Activated naive CD4-positive, alpha-beta T cell treated with anti-CD3 and anti-CD28 coated beads, Interleukin-2, amount 50 U/mL, for 16 hours (primary cell): ENCODE measurements around the gene ANAPC2.

Source experiments
- DNase-seq: peaks from one replicate; pipeline ENCODE4 v3.0.0-alpha.2; 2020

The ANAPC2 gene, protein sequence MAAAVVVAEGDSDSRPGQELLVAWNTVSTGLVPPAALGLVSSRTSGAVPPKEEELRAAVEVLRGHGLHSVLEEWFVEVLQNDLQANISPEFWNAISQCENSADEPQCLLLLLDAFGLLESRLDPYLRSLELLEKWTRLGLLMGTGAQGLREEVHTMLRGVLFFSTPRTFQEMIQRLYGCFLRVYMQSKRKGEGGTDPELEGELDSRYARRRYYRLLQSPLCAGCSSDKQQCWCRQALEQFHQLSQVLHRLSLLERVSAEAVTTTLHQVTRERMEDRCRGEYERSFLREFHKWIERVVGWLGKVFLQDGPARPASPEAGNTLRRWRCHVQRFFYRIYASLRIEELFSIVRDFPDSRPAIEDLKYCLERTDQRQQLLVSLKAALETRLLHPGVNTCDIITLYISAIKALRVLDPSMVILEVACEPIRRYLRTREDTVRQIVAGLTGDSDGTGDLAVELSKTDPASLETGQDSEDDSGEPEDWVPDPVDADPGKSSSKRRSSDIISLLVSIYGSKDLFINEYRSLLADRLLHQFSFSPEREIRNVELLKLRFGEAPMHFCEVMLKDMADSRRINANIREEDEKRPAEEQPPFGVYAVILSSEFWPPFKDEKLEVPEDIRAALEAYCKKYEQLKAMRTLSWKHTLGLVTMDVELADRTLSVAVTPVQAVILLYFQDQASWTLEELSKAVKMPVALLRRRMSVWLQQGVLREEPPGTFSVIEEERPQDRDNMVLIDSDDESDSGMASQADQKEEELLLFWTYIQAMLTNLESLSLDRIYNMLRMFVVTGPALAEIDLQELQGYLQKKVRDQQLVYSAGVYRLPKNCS

DNA sequence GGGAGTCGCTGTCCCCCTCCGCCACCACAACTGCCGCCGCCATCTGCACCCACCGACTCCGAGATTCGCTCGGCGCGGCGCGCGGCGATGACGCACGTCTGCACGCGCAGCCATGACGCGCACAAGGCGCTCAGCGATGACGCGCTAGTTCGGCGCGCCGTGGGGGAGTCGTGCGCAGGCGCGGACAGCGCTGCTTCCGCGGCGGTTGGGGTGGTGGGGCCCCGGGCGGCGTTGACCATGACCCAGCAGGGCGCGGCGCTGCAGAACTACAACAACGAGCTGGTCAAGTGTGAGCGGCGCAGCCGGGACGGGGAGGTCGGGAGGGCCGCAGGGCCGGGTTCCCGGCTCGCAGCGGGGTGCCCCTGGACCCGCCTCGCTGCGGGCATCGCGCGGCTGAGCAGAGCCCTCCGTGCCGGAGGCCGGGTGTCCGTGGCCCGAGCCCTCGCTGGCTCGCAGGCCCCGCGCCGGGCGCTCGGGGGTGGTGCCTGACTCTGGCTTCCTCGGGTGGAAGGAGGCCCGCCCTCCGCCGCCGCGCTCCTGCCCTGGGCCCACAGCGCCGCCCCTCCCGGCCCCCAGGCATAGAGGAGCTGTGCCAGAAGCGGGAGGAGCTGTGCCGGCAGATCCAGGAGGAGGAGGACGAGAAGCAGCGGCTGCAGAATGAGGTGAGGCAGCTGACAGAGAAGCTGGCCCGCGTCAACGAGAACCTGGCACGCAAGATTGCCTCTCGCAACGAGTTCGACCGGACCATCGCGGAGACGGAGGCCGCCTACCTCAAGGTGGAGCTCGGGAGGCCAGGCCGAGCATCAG lies at the start of gene ANAPC2, which contains the start of gene SSNA1:
Gene ANAPC2 (minus strand): TSS at position 71 of the 807 bp plus-strand sequence. CDS start 28 bp downstream, at position 43.
Gene SSNA1 (plus strand): TSS at position 187 of the 807 bp plus-strand sequence. CDS start 51 bp downstream, at position 238.
- peak; percentile 93 for DNase-seq

DNA sequence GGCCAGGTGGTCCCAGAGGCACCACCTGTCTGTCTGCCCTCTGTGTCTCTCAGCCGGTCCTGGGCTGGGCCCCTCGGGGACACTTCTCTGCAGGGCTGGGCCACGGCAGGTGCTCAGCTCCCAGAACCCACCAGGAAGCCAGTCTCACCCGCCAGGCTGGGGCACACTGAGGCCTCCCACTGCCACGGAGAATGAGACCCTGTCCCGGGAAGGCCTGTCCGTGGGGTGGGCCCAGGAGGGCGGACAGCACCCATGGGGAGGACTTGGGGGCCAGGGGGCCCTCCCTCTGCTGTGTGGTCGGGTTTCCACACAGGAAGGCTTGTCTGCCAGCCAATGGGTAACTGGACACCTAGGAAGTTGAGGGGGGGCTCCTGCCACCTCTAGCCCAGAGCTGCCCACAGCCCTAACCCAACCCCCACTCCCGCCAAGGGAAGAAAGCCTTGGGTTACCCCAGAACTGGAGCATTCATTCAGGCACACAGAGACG lies 48.6 kb upstream of the ANAPC2 start:
- DNase-seq: no peak

DNA sequence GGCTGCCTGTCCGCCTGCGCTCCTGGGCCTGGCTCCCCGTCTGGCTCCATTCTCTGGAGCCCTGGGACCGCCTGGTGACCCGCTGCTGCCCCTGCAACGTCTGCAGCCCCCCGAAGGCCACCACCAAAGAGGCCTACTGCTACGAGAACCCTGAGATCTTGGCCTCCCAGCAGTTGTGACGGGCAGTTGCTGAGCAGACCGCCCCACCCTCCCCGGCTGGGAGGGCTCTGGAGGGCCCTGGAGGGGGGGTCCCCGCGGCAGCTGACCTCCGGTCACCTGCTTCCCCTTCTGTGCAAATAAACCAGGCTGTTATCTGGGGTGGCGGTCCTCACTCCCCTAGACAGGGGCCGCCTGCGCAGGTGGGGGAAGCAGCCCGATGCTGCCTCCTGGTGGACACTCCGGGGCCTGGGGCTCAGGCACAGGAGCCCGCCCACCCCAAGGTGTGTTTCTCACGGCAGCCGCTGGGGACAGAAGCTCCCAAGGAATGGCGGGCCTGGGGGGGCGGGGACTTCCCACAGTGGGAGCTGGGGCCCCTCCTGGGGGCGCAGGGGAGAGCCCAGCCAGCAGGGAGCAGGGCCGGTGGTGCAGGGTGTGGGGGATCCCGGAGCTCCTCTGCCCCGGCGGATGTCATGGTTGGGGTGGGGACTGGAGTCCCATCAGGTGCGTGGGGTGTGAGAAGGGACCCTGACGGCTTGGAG lies 48.0 kb upstream of the ANAPC2 start:
- DNase-seq: peak; percentile 94

DNA sequence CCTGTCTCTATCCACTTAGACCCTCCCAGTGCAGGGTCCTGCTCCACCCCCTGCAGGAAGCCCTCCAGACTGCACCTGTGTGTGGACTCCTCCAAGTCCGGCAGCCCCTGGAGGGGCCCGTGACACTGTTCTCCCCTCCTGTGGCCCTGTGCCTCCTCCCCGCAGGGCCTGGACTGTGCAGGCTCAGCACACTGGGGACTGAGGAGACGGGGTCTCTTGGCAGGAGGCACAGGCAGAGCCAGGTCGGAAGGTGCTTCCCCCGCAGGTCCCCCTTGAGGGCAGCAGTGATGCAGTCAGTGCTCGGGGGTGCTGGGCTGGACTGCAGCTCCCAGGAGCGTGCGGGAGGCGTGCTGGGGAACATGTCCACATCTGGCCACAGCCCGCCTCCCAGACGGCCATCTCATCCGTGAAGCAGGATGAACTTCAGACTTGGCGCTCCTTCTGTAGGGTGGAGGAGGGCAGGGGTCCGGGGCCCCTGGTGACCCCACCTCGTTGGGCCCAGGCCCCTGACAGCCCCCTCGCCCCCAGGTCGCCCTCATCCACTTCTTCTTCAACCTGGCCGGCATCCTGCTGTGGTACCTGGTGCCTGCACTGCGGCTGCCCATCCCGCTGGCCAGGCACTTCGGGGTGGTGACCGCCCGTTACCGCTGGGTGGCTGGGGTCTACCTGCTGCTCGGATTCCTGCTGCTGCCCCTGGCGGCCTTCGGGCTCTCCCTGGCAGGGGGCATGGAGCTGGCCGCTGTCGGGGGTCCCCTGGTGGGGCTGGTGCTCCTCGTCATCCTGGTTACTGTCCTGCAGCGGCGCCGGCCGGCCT lies 47.3 kb upstream of the ANAPC2 start:
- DNase-seq: no peak

DNA sequence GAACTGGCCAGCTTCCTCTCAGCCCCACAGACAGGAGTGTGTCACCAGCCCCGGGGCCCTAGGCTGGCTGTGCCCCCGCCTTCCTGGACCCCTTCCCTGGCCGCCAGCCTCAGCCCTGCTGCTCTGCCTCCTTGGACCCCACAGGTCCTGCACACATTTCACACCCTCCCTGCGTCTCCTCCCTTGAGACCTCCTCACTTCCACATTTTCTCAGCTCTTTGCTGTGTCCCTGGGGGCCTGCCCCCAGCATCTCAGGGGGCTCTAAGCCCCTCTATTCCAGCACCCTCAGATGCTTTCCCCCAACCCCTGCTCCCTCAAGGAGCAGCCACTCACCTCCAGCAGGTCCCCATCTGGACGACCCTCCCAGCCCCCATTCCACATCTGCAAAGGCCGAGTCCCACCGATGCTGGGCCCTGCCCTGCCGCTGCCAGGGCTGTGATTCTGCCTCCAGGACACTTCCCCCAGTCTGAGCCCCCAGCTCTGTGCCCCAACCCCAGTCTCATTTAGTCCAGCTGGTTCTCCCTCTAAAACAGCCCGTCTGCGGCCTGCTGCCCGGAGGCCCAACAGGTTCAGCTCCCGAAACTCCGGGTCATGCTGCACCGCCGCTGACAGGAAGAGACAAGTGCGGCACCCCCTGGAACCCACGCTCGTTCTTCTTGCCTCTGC lies 46.5 kb upstream of the ANAPC2 start:
- DNase-seq: no peak

DNA sequence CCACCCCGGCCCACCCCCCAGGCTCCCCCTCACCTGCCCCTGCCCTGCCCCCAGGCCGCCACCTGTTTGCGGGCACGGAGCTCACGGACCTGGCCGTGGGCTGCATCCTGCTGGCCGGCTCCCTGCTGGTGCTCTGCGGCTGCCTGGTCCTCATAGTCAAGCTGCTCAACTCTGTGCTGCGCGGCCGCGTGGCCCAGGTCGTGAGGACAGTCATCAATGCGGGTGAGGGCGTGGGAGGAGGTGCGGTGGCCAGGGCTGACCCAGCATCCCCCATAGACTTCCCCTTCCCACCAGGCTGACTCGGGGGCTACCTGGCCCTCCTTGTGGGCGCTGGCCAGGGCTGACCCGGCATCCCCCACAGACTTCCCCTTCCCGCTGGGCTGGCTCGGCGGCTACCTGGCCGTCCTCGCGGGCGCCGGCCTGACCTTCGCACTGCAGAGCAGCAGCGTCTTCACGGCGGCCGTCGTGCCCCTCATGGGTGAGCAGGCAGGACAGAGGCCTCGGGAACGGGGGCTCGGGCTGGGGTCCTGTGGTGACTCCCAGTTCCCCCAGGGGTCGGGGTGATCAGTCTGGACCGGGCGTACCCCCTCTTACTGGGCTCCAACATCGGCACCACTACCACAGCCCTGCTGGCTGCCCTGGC lies 45.8 kb upstream of the ANAPC2 start:
- DNase-seq: no peak

DNA sequence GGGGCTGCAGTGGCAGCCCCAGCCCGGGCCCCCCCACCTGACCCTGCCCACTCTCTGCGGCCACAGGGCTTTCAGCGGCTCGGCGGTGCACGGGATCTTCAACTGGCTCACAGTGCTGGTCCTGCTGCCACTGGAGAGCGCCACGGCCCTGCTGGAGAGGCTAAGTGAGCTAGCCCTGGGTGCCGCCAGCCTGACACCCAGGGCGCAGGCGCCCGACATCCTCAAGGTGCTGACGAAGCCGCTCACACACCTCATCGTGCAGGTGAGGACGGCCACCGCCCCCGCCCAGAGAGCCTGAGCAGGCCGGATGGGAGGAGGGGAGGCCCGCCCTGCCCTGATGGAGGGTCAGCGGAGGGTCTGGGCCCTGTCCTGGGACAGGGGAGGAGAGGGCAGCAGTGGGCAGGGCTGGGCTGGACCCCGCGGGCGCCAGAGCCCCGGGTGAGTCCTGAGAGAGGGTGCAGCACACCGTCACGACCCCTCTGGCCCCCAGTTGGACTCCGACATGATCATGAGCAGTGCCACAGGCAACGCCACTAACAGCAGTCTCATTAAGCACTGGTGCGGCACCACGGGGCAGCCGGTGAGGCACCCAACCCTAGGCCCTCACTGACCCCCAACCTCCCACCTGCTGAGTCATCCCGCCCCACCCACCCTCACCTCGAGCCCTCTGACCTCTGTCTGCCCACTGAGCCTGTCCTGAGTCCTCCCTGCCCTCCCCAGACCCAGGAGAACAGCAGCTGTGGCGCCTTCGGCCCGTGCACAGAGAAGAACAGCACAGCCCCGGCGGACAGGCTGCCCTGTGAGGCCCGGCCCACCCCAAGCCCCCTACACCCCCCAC lies 45.0 kb upstream of the ANAPC2 start:
- DNase-seq: no peak

DNA sequence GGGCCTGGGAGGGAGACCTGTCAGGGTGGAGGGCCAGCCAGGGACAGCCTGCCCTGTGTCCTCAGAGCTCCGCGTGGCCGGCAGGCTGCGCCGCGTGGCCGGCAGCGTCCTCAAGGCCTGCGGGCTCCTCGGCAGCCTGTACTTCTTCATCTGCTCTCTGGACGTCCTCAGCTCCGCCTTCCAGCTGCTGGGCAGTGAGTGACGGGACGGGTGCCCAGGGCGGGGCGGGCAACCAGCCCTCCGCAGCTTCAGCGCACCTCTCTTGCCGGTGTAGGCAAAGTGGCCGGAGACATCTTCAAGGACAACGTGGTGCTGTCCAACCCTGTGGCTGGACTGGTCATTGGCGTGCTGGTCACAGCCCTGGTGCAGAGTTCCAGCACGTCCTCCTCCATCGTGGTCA lies 44.1 kb upstream of the ANAPC2 start:
- DNase-seq: no peak

DNA sequence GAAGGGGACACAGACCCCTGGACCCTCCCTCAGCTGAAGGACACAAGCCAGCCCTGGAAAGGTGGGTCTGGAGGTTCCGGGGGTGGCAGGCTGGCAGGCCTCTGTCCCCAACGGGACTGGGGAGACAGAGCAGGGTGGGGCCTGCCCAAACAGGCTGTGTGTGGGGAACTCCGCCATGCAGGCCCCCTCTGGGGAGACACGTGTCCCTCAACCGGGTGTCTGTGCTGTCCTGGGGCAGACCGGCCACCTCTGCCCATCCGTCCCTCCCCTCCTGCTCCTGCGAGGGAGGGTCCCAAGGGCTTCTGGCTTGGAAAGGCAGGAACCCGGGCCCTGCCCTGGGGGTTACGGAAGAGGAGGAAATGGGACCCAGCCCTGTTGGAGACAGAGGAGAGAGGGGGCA lies 43.7 kb upstream of the ANAPC2 start:
- DNase-seq: no peak

DNA sequence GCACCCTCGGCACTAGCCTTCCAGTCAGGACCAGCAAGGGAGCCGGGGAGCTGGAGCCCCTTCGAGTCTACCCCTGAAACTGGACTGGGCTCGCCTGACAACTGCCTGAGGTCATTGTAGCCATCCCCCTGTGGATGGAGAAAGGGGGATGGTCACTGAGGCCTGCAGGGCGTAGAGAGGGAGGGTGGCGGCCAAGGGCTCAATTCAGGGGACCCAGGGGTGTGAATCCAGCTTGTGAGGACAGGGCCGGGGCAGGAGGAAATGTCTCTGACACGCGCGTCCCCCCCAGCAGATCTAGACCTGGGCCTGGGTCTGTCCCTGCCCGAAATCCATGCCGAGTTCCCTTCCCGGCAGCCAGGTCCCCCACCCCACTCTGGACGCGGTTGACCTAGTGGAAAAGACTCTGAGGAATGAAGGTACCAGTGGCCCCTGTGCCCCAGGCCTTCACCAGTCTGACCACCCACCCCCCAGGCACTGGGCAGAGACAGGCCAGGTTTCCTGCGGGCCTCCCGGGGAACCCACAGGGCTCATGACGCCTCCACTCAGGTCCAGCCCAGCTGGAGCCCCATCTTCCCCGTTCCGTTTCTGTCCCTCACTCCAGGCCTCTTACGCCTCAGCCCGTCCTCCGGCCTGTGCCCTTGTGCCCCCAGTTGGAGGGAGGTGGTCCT lies 43.1 kb upstream of the ANAPC2 start:
- no peak for DNase-seq

DNA sequence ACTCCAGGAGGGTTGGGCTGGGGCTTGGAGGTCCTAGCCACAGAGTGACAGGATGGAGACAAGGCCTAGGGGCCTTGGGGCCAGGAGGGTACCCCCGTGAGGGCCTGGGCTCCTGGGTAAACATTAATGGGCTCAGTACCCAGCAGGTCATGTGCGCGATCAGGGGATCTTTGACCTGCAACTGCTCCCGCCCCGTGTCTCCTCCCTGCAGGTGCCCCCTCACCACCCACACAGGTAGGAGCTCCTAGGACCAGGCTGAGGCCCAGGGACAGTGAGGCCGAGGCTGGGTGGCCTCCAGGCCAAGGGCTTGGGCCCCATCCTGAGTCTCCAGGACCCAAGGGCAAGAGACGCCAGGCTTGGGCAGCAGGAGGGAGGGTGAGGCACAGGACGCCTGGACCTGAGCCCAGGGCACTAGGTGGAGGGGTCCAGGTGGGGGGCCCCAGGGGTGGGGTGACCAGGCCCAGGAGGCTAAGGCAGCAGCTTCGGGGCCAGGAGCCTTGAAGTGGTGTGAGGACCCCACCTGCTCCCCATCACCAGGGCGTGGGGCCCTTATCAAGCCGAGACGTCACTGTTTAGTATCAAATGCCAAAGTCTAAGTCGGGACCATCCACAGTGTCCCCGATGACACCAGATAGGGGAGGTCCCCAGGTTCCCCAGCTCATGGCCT lies 42.5 kb upstream of the ANAPC2 start, which contains the start of gene SLC34A3:
Gene SLC34A3 (plus strand): TSS at position 197 of the 667 bp plus-strand sequence. CDS start 802 bp downstream, outside the sequence.
- DNase-seq: no peak

DNA sequence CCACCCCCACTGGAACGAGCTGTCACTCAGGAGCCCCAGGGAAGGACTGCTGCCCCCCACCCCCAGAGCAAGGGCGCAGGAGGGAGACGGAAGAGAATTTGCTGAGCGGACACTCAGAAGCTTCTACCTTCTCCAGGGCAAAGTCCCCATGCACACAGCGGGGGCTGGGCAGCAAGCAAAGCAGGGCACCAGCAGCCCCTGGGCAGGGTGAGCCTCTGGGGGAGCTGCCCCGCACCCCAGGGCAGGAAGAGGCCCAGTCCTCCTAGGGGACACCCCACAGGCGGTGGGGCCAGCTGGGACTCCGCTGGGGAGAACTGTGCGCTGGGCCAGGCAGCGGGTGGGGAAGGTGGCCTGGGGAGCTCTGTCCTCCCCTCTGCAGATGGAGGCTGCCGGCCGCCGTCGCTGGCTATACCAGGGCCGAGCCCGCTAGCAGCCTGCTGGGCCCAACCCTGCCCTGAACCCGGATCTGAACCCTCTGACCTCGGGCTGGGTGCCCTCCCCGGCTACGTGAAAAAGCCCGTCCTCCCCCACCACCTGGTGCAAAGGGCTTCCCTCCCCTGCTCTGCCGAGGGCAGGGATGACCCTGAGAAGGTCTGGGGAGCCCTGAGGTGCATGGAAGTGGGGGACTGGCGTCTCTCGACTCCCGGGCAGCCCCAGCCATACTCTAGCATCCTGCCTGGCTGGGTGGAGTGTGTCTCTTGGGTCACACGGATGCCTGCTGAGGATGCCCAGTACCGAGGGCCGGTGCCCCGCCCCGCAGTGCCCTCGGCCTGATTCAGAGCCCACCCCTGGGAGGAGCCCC lies 41.7 kb upstream of the ANAPC2 start:
- DNase-seq: no peak

DNA sequence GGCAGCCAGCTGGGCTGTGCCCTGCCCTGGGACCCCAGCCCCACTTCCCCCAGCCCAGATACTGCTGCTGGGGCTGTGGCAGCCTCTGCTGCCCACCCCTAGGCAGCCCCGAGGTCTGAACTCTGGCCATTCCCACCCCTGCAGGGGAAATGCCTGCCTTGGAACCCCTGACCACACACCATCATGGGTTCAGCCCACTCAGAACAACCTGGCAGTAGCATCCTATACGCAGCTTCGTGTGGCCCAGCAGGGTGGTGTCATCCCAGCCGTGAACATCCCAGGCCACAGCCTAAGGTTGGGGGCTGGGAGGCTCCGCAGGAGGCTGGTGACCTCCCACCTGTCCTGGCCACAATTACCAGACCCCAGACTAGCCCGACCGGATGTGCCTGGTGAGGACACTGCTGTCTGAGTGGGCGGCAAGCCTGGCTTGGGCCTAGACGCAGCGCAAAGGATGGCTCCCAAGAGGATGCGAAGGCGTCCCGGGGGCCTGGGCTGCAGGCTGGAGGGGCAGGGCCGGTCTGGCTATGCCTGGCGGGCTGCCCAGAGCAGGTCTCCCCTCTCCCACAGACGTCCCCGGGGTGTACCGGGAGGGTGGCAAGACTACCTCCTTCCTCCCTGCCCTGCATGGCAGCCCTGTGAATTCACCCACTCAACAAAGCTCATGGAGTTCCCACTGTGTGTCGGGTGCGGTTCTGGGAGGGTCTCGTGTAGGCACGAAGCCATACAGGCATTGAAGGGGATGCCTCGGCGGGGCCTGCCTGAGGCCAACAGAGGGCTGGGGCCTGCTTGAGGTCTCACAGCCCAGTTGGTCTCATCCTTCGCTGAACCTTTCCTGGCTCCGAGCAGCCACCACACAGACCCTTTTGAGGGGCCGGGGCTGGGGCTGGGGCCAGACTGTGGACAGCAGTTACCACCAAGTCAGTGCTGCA lies 40.9 kb upstream of the ANAPC2 start:
- DNase-seq: no peak

DNA sequence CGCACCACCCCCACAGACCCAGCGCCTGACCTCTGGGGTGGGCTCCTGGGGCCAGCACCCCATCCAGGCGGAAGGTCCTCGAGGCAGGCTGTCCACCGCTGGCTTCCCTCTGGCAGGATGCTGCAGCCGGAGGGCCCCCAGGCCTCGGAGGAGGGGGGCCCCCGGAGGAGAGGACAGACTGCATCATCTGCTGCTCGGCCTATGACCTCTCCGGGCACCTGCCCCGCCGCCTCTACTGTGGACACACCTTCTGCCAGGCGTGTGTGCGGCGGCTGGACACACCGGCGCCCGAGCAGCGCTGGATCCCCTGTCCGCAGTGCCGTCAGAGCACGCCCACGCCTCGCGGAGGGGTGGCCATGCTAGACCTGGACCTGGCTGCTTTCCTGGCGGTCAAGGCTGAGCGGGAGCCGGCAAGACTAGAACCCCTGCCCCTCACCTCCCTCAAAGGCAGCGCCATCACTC lies 40.2 kb upstream of the ANAPC2 start:
- no peak for DNase-seq

DNA sequence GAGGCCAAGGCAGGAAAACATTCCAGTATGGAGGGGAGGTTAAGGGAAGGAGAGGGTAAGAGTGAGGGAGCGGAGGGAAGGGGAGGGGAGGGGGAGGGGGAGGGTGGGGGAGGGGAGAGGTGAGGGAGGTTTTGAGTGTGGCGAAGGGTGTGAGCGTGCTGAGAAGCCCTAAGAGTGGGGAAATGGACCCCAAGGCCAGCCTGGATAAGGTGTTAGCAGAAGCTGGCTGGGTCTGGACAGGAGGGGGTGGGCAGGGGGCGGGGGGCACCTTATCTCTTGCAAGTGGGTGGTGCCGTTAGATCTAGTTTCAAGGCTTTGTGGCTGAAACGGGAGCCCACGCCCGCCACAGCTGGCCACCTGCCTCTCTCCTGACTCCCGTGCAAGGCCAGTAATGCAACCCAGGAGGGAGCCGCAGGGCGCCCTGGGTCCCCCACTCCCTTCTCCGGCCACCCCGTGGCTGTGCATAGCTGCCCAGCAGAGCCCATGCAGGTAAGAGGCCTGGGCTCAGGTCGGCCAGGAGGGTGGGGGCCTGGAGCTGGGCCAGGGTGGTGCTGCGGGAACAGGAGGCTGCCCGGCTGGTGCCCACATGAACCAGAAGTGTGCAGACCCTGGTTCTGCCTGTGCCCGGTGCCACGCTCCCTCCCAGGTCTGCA lies 39.6 kb upstream of the ANAPC2 start:
- DNase-seq: no peak
